GM19395 (cell line): ENCODE data around the gene NEDD4L.

Experiments
- ATAC-seq: cut with Tn5 transposase; IDR thresholded peaks from one replicate; pipeline ENCODE4 v1.9.1; 2021; ENCODE audit warnings: mild to moderate bottlenecking, moderate library complexity; ENCODE audit not compliant: unreplicated experiment

NEDD4L gene

DNA sequence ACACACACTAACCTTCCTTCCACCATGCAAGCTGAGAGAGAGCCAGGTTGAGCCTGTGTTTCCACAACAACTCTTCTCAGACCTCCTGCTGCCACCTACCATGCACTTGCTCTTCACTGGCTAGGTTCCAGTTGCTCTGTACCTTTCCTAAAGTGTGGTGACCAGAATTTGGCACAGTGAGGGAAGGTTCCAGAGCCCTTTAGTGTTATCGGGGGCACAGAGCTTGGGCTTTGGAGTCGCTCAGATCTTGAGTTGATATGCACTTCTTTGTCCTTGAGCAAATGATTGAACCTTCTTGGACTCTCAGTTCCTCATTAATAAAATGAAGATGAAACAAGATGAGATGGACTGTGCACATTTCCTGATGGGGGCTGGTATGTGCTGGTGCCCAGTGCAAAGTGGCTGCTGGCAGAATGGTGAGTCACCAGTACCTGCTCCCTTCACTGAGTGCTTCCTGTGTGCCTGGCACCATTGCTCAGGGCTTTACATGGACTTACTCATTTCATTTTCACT is 47.1 kb downstream of the NEDD4L start:
- ATAC-seq, result peak; percentile 91

DNA sequence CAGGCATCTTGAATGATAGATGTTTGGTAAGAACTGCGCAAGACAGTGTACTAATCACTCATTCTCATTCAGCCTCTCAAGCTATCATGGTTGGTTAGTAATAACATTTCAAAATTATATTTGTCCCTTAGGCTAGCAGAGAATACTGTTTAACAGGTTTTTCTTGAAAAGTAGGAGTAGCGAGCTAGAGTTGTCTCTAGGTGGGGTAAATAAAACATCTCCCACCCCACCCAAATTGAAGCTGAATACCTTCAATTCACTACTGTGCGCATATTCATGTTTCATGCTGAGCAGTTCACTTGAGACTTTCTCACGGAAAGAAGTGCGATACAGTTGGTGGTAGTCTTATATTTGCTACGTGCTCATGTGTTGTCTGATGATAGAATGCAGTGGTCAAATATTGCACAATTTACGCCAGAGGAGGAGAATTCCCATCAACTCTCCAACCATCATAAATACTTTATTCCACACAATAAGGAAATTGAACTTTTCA is 49.3 kb downstream of the NEDD4L start:
- no peak for ATAC-seq

DNA sequence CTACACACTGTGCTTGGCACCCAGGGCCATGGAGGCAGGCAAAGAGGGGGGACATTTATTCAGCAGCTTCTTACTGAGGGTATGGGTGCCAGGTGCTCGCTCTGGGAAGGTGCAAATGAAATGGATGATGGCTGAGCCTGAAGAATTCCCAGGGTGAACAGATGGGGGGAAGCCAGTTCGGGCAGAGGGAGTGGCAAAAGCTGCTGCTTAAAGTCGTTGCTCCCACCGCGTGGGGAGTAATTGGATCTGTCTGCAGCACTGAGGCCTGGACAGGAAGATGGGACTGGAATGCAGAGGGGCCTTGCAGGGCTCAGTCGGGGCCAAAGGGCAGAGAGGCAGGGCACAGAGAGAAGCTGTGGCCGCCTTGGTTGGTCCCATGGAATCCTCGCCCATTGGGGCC is 51.2 kb downstream of the NEDD4L start:
- no peak for ATAC-seq

DNA sequence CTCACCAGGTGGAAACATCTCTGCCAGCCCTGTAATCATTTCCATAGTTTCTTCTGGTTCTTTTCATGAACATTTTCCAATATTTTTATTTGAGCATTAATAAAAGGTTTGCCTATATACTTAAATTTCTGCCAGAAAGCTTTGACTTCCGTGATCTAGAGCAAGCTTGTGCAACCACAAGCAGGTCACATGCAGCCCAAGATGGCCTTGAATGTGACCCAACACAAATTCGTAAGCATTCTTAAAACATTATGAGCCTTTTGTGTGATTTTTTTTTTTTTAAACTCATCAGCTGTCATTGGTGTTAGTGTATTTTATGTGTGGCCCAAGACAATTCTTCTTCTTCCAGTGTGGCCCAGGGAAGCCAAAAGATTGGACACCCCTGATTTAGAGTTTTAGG is 51.6 kb downstream of the NEDD4L start:
- no peak for ATAC-seq

DNA sequence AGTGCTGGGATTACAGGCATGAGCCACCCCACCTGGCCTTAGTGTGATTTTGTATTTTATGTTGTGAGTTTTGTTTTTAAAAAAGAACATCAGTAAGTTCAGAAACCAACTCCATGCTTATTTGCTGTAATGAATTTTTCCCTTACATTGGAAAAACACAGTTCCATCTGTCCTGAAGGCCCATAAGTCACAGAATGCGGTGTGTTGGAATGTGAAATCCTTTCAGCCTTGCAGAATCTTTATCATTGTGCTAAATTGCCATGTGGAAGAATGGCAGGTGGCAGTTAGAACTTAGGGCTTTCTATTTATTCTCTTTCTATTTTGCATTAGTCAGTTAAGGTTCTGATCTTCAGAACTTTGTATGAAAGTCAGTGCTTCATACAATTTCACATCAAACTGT is 52.6 kb downstream of the NEDD4L start:
- ATAC-seq, result no peak

DNA sequence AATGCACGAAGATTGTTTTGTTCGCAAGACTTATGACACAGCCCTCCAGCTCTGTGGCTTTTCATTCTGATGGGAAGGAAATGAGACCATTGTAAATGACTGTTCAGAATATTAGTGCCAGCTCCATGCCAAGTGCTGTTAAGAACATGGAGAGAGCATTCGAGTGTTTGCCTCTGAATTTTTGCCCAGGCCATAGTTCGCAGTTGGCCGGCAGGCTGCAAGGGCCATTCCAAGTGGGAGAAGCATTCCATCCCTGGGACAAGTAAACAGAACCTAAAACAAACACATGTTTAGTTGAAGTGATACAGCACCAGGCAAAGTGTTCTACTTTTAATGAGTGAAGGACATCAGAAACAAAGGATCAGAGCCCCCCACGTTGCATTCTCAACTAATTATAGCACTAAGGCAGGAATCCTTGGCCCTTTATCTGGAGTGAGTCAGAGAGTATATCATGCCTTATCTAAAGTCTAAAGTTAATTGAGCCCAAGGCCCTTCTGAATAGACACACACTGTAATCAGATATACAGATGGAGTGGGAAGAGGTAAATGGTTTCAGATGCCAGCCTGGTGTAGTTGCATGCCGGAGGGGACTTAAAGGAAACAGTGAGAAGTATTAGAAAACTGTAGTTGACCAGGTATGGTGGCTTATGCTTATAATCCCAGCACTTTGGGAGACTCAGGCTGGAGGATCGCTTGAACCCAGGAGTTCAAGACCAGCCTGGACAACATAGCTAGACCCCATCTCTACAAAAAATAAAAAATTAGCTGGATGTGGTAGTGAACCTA is 53.3 kb downstream of the NEDD4L start:
- ATAC-seq, result no peak

DNA sequence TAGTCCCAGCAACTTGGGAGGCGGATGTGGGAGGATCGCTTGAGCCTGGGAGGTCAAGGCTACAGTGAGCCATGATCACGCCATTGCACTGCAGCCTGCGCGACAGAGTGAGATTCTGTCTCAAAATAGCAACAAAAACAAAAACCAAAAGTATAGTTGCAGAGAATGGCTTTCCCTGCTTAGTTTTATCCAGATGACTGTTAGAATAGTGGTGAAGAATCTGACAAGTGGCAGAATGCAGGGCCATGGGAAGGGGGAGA is 53.8 kb downstream of the NEDD4L start:
- ATAC-seq, result no peak

DNA sequence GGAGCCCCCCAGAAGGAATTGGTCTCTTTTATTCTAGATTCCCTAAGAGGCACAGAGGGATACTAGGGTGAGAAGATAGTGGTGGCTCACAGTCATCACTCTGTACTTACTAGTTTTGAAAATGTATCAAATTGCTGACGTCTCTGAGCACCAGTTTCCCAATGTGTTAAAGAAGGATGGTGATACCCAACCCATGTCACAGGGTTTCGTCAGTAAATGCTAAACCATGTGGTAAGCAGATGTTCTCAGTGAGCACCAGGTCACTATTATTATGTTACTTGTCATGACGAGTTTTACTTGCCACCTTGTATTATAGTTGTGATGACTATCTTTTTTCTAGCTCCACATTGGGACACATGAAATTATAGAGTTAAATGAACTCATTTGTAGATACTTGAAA is 54.7 kb downstream of the NEDD4L start:
- no peak for ATAC-seq

DNA sequence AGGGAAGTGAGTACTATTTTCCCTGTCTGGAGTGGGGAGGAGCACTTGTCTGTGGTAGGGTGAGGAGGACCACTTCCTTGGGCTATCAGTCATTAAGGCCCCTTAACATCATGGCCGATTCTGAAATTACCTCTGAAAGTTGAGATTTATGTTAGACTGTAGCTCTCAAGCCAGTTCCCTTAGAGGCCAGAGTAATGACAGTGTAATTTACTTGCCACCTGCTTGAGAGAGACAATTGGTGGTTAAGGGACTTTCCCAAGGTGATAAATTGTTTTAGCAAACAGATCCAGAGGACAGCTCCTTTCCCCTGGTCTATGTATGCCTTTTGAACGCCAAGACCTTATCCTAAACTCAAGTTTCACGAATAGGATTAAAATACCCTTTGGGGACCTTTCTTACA is 56.1 kb downstream of the NEDD4L start:
- ATAC-seq, result peak; percentile 53

DNA sequence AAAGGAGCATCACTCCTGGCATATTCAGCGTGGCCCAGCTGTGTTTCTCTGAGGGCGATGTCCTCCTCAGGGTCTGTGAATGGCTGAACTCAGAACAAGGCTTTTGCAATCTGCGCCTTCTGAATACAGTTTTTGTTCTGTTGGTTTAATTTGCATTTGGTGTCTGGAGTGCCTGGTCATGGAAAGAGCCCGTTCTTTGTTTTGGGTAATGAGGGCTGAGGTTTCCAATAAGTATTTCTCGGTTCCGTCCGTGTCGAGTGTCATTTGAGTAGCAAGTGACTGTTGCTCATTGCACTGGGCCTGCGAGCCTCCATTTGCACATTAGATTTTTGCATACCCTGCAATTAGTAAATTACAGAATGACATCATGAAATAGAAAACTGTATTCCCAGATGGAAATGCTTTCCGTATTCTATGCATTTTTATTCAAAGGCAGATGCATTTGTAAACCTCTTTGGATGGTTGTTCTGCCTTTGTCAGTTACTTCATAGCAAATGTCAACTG is 57.3 kb downstream of the NEDD4L start:
- peak; percentile 78 for ATAC-seq

DNA sequence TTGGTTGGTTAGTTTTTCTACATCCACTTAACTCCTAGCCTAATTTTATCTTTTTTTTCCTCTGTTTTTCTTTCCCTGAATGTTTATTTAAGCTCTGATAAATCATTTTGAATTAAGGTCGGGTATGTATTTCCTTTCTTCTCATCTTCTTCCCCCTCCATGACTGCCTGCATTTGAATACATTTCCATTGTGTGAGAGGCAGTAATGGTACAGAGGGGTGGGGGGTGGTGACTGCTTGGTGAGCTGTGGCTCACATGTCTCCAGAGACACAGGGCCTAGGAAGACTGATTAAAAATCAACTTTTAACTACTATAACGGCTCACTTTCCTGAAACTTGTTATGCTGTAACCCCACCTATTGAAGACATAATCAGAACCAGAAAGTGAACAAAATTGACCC is 58.0 kb downstream of the NEDD4L start:
- ATAC-seq, result no peak

DNA sequence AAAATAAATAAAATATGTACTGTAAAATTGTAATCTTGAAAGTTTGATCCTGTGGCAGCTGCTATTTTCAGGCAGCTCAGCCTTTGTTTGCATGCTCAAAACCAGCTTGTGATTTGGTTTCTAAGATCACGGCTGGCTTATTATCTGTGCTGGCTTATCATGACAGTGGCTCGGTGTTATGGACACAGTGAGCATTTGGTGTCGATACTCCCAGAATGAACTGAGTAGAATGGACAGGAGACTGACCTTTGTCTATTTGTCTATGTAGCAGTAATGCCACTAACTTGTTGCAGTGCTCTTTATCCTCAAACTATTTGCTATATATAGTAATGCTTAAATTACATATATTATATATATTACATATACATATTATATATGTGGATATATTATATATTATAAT is 58.8 kb downstream of the NEDD4L start:
- no peak for ATAC-seq

DNA sequence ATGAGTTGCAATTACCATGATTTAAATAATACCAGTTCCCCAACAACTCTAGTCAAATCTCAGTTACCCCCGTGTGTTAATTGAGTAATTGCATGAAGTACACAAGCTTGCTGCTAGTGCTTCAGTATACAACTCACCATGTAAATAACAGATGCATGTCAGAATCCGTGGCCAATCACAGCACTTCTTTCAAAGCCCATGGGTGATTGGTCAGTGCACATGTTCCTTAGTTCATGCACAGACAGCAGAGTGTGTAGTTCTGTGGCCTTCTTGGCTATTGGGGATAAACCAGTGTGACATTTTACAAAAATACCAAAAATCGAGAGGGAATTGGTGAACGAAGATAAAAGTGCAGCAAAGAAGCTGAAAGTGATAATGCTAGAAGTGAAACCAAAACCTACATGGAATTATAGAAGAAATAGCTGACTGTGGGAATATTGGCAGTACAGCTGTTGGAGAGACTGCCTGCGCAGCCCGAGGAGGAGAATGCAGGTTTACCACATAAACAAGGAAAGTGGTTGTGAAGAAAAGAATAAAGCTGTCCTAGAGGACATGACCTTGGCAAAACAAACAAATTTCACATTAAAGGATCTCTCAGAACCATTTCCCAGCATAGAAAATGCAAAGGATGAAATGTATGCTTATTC is 59.4 kb downstream of the NEDD4L start:
- no peak for ATAC-seq

DNA sequence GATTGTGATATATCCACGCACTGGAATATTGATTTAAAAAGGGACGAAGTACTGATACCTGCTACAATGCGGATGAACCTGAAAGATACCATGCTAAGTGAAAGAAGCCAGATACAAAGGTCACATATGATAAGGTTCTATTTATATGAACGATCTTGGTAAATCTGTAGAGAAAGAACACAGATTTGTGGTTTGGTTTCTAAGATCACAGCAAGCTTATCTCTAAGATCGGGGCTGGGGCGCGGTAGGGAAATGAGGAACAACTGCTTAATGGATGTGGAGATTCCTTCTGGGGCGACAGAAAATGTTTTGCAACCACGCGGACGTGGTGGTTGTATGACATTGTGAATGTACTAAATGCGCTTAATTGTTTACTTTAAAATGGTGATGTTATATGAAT is 60.1 kb downstream of the NEDD4L start:
- no peak for ATAC-seq

DNA sequence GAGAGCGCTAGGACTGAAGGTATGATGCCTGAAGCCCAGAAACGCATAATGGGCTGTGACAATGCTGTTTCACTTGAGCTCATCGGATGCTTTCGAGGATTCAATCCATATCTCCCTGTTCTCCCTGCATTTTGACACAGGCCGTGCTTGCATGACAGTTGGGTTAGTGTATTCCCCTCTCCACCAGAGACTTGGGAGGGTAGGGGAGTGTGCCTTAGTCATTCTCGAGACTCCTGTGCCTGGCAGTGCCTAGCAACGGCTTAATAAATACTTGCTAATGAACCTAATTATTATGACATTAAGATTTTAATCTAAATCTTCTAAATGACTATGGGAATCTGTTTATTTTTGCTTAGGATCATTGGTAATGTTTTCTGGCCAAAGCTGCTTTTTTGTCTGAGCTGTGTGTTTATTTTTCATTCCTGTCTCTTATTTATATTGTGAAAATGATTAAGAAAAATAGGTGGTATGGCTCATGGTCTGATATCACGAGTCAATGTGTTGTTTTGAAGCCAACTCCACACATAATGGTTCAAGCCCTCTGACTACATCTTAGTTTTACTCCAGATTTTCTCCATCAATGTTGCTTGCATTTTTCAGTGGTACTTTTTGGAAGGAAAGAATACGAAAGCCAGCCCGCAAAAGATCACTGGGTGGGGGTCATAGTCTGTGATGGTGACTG is 61.3 kb downstream of the NEDD4L start:
- no peak for ATAC-seq

DNA sequence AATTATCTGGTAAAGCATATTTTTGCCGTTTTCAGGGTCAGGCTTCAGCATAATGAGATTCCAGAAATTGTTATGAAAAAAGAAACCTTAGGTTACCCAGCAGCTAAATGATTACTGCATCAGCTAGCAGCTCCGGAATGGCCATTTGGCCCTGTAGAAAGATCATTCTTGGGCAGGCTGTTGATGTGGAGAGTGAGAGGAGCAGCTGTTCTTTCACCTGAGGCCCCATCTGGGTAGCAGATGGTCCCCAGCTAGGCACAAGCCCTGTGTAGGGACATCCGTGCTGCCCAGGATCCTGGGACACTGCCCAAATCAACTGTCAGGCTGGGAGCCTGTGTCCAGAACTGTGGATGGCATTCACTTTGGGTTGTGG is 61.8 kb downstream of the NEDD4L start:
- ATAC-seq, result no peak

DNA sequence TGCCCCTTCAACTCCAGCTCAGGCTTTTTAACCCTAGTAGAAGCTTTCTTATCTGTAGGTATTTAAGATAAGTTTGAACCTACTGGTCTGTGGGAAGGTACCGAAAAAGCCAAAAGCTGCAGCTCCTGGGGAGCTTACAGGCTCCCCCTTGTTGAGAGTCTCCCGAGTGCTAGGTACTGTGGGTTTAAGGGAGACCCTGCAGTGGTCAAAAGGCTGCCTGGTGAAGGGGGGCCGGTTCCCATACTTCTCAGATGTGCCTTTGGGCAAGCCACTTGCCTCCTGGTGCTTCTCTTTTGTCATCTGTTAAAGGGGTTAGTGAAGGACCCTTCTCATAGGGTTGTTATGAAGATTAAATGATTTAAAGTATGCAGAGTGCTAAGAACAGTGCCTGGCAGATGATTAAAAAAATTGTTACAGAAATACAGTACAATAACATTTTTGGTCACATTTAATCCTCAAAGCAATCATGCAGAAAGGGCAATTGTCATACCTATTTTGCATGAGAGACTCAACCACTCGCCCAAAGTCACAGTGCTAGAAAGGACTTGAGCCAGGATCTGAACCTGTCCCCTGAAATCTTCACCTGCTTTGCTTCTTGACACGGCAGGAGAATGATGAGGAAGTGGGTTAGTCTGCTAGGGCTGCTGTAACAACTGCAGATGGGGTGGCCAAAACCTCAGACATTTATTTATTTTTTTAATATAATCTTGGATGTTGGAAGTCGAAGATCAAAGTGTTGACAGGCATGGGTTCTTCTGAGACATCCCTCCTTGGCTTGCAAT is 62.5 kb downstream of the NEDD4L start:
- no peak for ATAC-seq

DNA sequence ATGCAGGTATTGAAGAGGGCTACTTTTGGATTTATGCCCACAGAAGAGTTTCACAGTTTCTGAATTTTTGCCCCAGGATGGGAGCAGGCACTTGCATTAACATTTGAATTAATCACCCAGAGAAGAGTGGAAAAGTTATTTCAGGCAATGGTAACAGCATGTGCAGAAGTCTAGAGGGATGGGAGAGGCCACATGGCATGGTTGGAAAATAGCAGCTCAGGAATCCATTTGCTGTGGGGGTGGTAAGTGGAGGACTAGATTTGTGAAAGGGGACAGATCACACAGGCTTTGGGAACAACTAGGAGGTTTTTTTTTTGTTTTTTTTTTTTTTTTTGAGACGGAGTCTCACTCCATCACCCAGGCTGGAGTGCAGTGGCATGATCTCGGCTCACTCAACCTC is 65.2 kb downstream of the NEDD4L start:
- no peak for ATAC-seq

DNA sequence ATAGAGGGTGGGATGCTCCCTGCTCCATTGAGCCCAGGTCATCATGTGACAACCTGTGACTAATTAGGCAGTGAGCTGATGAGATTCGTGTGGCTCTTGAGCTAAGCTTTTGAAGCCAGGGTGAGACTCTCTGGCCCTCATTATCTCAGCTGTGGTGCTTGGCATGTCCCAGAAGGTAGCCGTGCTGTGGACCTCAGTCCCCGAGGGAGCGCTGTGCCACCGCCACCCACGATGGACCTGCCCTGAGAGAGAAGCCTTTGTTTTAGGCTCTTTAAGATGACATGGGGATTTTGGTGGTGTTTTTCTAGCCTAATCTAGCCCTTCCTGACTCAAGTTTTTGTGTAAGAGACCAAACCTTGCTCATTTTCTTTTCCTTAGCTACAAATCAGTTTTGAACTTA is 66.4 kb downstream of the NEDD4L start:
- no peak for ATAC-seq

DNA sequence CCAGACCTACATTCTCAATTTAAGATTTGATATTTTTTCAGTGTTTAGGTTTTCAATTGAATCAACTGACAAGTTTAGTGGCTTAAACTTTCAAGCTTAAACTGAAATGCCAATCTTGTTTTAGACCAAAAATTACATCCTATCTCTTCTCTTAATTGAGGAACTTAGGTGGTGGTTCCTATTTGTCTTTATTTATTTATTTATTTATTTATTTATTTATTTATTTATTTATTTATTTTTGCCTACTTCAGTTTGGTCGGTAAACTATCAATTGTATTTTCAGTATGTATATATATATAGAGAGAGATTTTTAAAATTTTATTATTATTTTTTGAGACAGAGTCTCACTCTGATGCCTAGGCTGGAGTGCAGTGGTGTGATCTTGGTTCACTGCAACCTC is 68.1 kb downstream of the NEDD4L start:
- no peak for ATAC-seq

DNA sequence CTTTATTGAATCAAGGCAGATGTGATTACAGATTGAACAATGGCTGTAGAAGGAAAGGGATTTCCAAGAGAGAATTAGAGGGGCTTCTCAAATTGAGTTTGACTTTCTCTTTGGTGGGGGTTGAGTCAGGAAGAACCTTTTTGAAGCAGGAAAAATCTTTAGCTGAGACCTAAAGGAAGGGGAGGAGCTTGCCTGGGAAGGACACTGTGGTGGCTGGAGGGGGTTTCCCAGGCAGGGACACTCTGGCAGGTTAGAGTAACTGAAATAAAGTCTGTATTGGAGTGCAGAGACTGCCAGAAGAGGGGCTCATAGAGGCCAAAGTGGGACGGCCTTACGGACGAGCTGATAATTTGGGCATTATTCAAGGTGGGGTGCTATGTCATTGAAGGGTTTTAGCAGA is 69.3 kb downstream of the NEDD4L start:
- ATAC-seq, result no peak
